HG03354 (cell line): ENCODE results near the gene SUN3.

Source experiments
- ATAC-seq: cut with Tn5 transposase; IDR thresholded peaks from one replicate; pipeline ENCODE4 v1.9.1; 2021; ENCODE audit warnings: mild to moderate bottlenecking; ENCODE audit not compliant: unreplicated experiment, poor library complexity, severe bottlenecking

SUN3 gene

GRCh38 chr7:48028938-48029337 is at the start of gene SUN3:
Gene SUN3, minus strand, starts transcription at chr7:48029107. Its CDS starts 169 bp downstream, at chr7:48028938.
- ATAC-seq: no peak

GRCh38 chr7:48078470-48078869 is 49.6 kb upstream of the SUN3 start:
- ATAC-seq: no peak

- no peak for ATAC-seq
These were observed 48.5 kb upstream of the SUN3 start for GRCh38 chr7:48077423-48077822.

- no peak for ATAC-seq
These were observed 45.3 kb upstream of the SUN3 start for GRCh38 chr7:48074204-48074654.

- ATAC-seq: no peak
These were observed 38.6 kb upstream of the SUN3 start for GRCh38 chr7:48067475-48067874.

- no peak for ATAC-seq
These were observed 35.1 kb upstream of the SUN3 start for GRCh38 chr7:48063985-48064384.

- no peak for ATAC-seq
These were observed 30.8 kb upstream of the SUN3 start for GRCh38 chr7:48059706-48060105.

GRCh38 chr7:48058990-48059389 is 30.1 kb upstream of the SUN3 start:
- ATAC-seq: no peak

GRCh38 chr7:48053736-48054135 is 24.8 kb upstream of the SUN3 start:
- no peak for ATAC-seq

GRCh38 chr7:48052748-48053147 is 23.8 kb upstream of the SUN3 start:
- peak; percentile 53 for ATAC-seq

GRCh38 chr7:48049850-48050249 is 20.9 kb upstream of the SUN3 start:
- no peak for ATAC-seq

GRCh38 chr7:48048113-48048512 is 19.2 kb upstream of the SUN3 start:
- no peak for ATAC-seq

- ATAC-seq: peak; percentile 85
These were observed 17.6 kb upstream of the SUN3 start for GRCh38 chr7:48046458-48046857.

GRCh38 chr7:48045195-48045765 is 16.4 kb upstream of the SUN3 start:
- no peak for ATAC-seq

- ATAC-seq: no peak
These were observed 13.7 kb upstream of the SUN3 start for GRCh38 chr7:48042636-48043035.

GRCh38 chr7:48042216-48042615 is 13.3 kb upstream of the SUN3 start:
- no peak for ATAC-seq

GRCh38 chr7:48041653-48041970 is 12.7 kb upstream of the SUN3 start:
- ATAC-seq: no peak

- ATAC-seq: no peak
These were observed 12.2 kb upstream of the SUN3 start for GRCh38 chr7:48040944-48041652.

GRCh38 chr7:48038815-48039506 is 10.1 kb upstream of the SUN3 start:
- no peak for ATAC-seq

- ATAC-seq: peak; percentile 5
These were observed 7.1 kb upstream of the SUN3 start for GRCh38 chr7:48035967-48036478.
